ENCODE data around the gene ATP5MG. TPM values are rescaled to one million over a fixed set of nuclear protein-coding genes. Genes with fewer than 3 reads are reported as not detected.

The ATP5MG gene
- total and polyA plus RNA-seq, 4 donors = 98.4 to 256 (median 113) TPM

GRCh38 chr11:118435290-118435892, 34.0 kb downstream of the ATP5MG start:
- ATAC-seq (ENCODE audit: low FRiP score) (peak; percentile 41), DNase-seq (peak; percentile 58 to 83)
- Histone ChIP-seq H3K27me3 (ENCODE audit: control insufficient read depth in 1 of 2, insufficient read depth in 2 of 2, low read length in 1 of 2) (no peaks in the 10 kb centered on the region), H3K9me3 (ENCODE audit: control insufficient read depth, low read length) (no peaks in the 10 kb centered on the region), H3K4me1 (ENCODE audit: control insufficient read depth in 1 of 2, insufficient read depth in 2 of 2, low read length in 2 of 2) (peaks cover 0 to 6% of the 10 kb centered on the region in 2 donors), H3K4me3 (ENCODE audit: low read length in 2 of 2) (peak overlapping the region; percentile 45 to 56), H3K36me3 (ENCODE audit: control insufficient read depth in 1 of 2, insufficient read depth in 2 of 2, low read length in 1 of 2) (no peaks in the 10 kb centered on the region), H3K27ac (ENCODE audit: low read depth in 1 of 2, low read length in 2 of 2) (peak overlapping the region; percentile 19 to 60)
- intact Hi-C loops (cut with DNase I) = loop anchor here (5.0 kb wide), 2 partner anchors 33 to 52 kb away; partner anchors contain the start of gene ATP5MG (in 1 of the 2)
- 0% methylated on average over 34 of the region's 34 CpGs for WGBS, 2 donors

GRCh38 chr11:118435893-118436624, 34.7 kb downstream of the ATP5MG start, which contains the start of gene KMT2A:
Gene KMT2A (plus strand): TSS chr11:118436492. CDS start chr11:118436513, 21 bp downstream.
- H3K27ac ChIP-seq (ENCODE audit: low read depth in 1 of 2, low read length in 2 of 2) = peak within 1 kb of the TSS; percentile 60 to 91
- ATAC-seq (ENCODE audit: low FRiP score) (peak; percentile 97), DNase-seq (peak; percentile 99)
- H3K9me3 ChIP-seq (ENCODE audit: control insufficient read depth, low read length) = no peaks in the 10 kb centered on the region
- H3K27me3 ChIP-seq (ENCODE audit: control insufficient read depth in 1 of 2, insufficient read depth in 2 of 2, low read length in 1 of 2) = no peaks in the 10 kb centered on the region
- peak within 1 kb of the TSS; percentile 84 to 90 for H3K4me3 ChIP-seq (ENCODE audit: low read length in 2 of 2)
- peaks cover 0 to 6% of the 10 kb centered on the region in 2 donors for H3K4me1 ChIP-seq (ENCODE audit: control insufficient read depth in 1 of 2, insufficient read depth in 2 of 2, low read length in 2 of 2)
- no peaks in the 10 kb centered on the region for H3K36me3 ChIP-seq (ENCODE audit: control insufficient read depth in 1 of 2, insufficient read depth in 2 of 2, low read length in 1 of 2)
- intact Hi-C loops (cut with DNase I) = loop anchor here (5.0 kb wide), 2 partner anchors 34 to 51 kb away; partner anchors contain the start of gene ATP5MG (in 1 of the 2)
- WGBS, 2 donors = 0 to 1% methylated on average over 43 to 83 of the region's 83 CpGs

GRCh38 chr11:118436639-118437207, 35.3 kb downstream of the ATP5MG start:
- intact Hi-C loops (cut with DNase I) = loop anchor here (1.0 to 5.0 kb wide), 3 partner anchors 34 to 51 kb away; partner anchors contain the start of gene ATP5MG (in 2 of the 2)
- no peaks in the 10 kb centered on the region for H3K9me3 ChIP-seq (ENCODE audit: control insufficient read depth, low read length)
- H3K27me3 ChIP-seq (ENCODE audit: control insufficient read depth in 1 of 2, insufficient read depth in 2 of 2, low read length in 1 of 2) = no peaks in the 10 kb centered on the region
- DNase-seq = peak; percentile 65 to 82
- peak overlapping the region; percentile 15 to 91 for H3K27ac ChIP-seq (ENCODE audit: low read depth in 1 of 2, low read length in 2 of 2)
- H3K4me1 ChIP-seq (ENCODE audit: control insufficient read depth in 1 of 2, insufficient read depth in 2 of 2, low read length in 2 of 2) = peaks cover 0 to 7% of the 10 kb centered on the region in 2 donors
- H3K36me3 ChIP-seq (ENCODE audit: control insufficient read depth in 1 of 2, insufficient read depth in 2 of 2, low read length in 1 of 2) = no peaks in the 10 kb centered on the region
- 0 to 1% methylated on average over 16 to 55 of the region's 55 CpGs for WGBS, 2 donors
- peak overlapping the region; percentile 84 to 90 for H3K4me3 ChIP-seq (ENCODE audit: low read length in 2 of 2)
- no peak for ATAC-seq (ENCODE audit: low FRiP score)

GRCh38 chr11:118437208-118438125, 36.1 kb downstream of the ATP5MG start:
- peak; percentile 4 for ATAC-seq (ENCODE audit: low FRiP score)
- Histone ChIP-seq H3K36me3 (ENCODE audit: control insufficient read depth in 1 of 2, insufficient read depth in 2 of 2, low read length in 1 of 2) (no peaks in the 10 kb centered on the region), H3K27me3 (ENCODE audit: control insufficient read depth in 1 of 2, insufficient read depth in 2 of 2, low read length in 1 of 2) (no peaks in the 10 kb centered on the region), H3K4me3 (ENCODE audit: low read length in 2 of 2) (peak overlapping the region; percentile 84 to 90), H3K9me3 (ENCODE audit: control insufficient read depth, low read length) (no peaks in the 10 kb centered on the region), H3K4me1 (ENCODE audit: control insufficient read depth in 1 of 2, insufficient read depth in 2 of 2, low read length in 2 of 2) (peaks cover 2 to 11% of the 10 kb centered on the region in 2 donors), H3K27ac (ENCODE audit: low read depth in 1 of 2, low read length in 2 of 2) (peak overlapping the region; percentile 34 to 91)
- intact Hi-C loops (cut with DNase I) = loop anchor here (1.0 to 5.0 kb wide), 3 partner anchors 35 to 50 kb away; partner anchors contain the start of gene ATP5MG (in 2 of the 2)
- 0 to 2% methylated on average over 27 to 28 of the region's 28 CpGs for WGBS, 2 donors
- peak; percentile 60 to 79 for DNase-seq

- H3K4me1 ChIP-seq (ENCODE audit: control insufficient read depth in 1 of 2, insufficient read depth in 2 of 2, low read length in 2 of 2) = peaks cover 4 to 11% of the 10 kb centered on the region in 2 donors
- ATAC-seq (ENCODE audit: low FRiP score) (no peak), DNase-seq (peak in 1 of 2 donors; percentile 70)
- H3K9me3 ChIP-seq (ENCODE audit: control insufficient read depth, low read length) = no peaks in the 10 kb centered on the region
- H3K4me3 ChIP-seq (ENCODE audit: low read length in 2 of 2) = peak overlapping the region; percentile 7 to 84
- intact Hi-C loops (cut with DNase I) = loop anchor here (5.0 kb wide), 2 partner anchors 36 to 49 kb away; partner anchors contain the start of gene ATP5MG (in 1 of the 2)
- no peaks in the 10 kb centered on the region for H3K27me3 ChIP-seq (ENCODE audit: control insufficient read depth in 1 of 2, insufficient read depth in 2 of 2, low read length in 1 of 2)
- H3K27ac ChIP-seq (ENCODE audit: low read depth in 1 of 2, low read length in 2 of 2) = peak overlapping the region in 1 of 2 donors; percentile 34
- no peaks in the 10 kb centered on the region for H3K36me3 ChIP-seq (ENCODE audit: control insufficient read depth in 1 of 2, insufficient read depth in 2 of 2, low read length in 1 of 2)
- WGBS, 2 donors = 0 to 1% methylated on average over 14 of the region's 14 CpGs
Observed at GRCh38 chr11:118438314-118438931, 37.0 kb downstream of the ATP5MG start.

- Histone ChIP-seq H3K27ac (ENCODE audit: low read depth in 1 of 2, low read length in 2 of 2) (no peak overlapping the region), H3K9me3 (ENCODE audit: control insufficient read depth, low read length) (no peaks in the 10 kb centered on the region), H3K4me3 (ENCODE audit: low read length in 2 of 2) (no peak overlapping the region), H3K4me1 (ENCODE audit: control insufficient read depth in 1 of 2, insufficient read depth in 2 of 2, low read length in 2 of 2) (peaks cover 4 to 11% of the 10 kb centered on the region in 2 donors), H3K36me3 (ENCODE audit: control insufficient read depth in 1 of 2, insufficient read depth in 2 of 2, low read length in 1 of 2) (no peaks in the 10 kb centered on the region), H3K27me3 (ENCODE audit: control insufficient read depth in 1 of 2, insufficient read depth in 2 of 2, low read length in 1 of 2) (no peaks in the 10 kb centered on the region)
- ATAC-seq (ENCODE audit: low FRiP score) (no peak), DNase-seq (no peak)
- intact Hi-C loops (cut with DNase I) = loop anchor here (5.0 kb wide), 2 partner anchors 37 to 48 kb away; partner anchors contain the start of gene ATP5MG (in 1 of the 2)
Observed at GRCh38 chr11:118439646-118440045, 38.2 kb downstream of the ATP5MG start.

- H3K4me3 ChIP-seq (ENCODE audit: low read length in 2 of 2) = no peak overlapping the region
- intact Hi-C loops (cut with DNase I) = no loop called here
- 37 to 41% methylated on average over 3 of the region's 3 CpGs for WGBS, 2 donors
- no peak for DNase-seq
- H3K27me3 ChIP-seq (ENCODE audit: control insufficient read depth in 1 of 2, insufficient read depth in 2 of 2, low read length in 1 of 2) = no peaks in the 10 kb centered on the region
- H3K36me3 ChIP-seq (ENCODE audit: control insufficient read depth in 1 of 2, insufficient read depth in 2 of 2, low read length in 1 of 2) = no peaks in the 10 kb centered on the region
- H3K27ac ChIP-seq (ENCODE audit: low read depth in 1 of 2, low read length in 2 of 2) = no peak overlapping the region
- peaks cover 4 to 18% of the 10 kb centered on the region in 2 donors for H3K4me1 ChIP-seq (ENCODE audit: control insufficient read depth in 1 of 2, insufficient read depth in 2 of 2, low read length in 2 of 2)
- H3K9me3 ChIP-seq (ENCODE audit: control insufficient read depth, low read length) = no peaks in the 10 kb centered on the region
- no peak for ATAC-seq (ENCODE audit: low FRiP score)
Observed at GRCh38 chr11:118441770-118442275, 40.4 kb downstream of the ATP5MG start.

Measured in aorta (tissue), 5 donors.